HEK293 (cell line): ENCODE measurements around the gene ST7L.

Experiments used
- CTCF ChIA-PET: fragments of 350-600 bp; formaldehyde crosslinking; extraction: SDS; loops from one replicate; lab custom pipeline; 2021; ENCODE audit warnings: antibody characterized with exemption; lab: Yijun Ruan, JAX
- POLR2A ChIA-PET: fragments of 300-600 bp; formaldehyde crosslinking; extraction: SDS; loops from one replicate; lab custom pipeline; 2020; ENCODE audit warnings: antibody characterized with exemption, inconsistent platforms; lab: Yijun Ruan, JAX
- H3K27ac ChIP-seq: fragments of 200-500 bp; sonication (Bioruptor generic); 2 replicates; pipeline ENCODE4 v1.5.1; 2014; ENCODE audit warnings: low read depth, low read length, control low read depth, inconsistent platforms; ENCODE audit errors: extremely low read depth
- H3K36me3 ChIP-seq, 2 experiments: fragments of 200-500 bp in 1 of 2; sonication (Bioruptor generic) in 1 of 2; 1 replicate in 1 of 2; 2 replicates in 1 of 2; pipeline ENCODE4 v1.5.1; 2014 to 2017; ENCODE audit warnings: inconsistent platforms in 2 of 2, low read length in 2 of 2; ENCODE audit not compliant: control insufficient read depth in 2 of 2, insufficient read depth in 1 of 2
- H3K4me1 ChIP-seq: fragments of 200-500 bp; sonication (Bioruptor generic); 2 replicates; pipeline ENCODE4 v1.5.1; 2014; ENCODE audit warnings: mild to moderate bottlenecking, low read length, inconsistent platforms; ENCODE audit not compliant: control insufficient read depth, insufficient read depth
- H3K4me3 ChIP-seq: 2 replicates; pipeline ENCODE4 v1.5.1; 2011; ENCODE audit warnings: low read depth, mild to moderate bottlenecking, control low read depth, low read length, moderate library complexity
- H3K9me3 ChIP-seq: fragments of 200-500 bp; sonication (Bioruptor generic); 2 replicates; pipeline ENCODE4 v1.5.1; 2014; ENCODE audit warnings: low read depth, low read length, inconsistent platforms; ENCODE audit not compliant: control insufficient read depth, insufficient read depth
- OSR2 ChIP-seq: fragments of 450-650 bp; formaldehyde crosslinking; IDR thresholded peaks from 2 replicates; pipeline ENCODE4 v1.5.1; 2016; ENCODE audit warnings: missing biosample characterization, missing genetic modification characterization
- OVOL3 ChIP-seq: fragments of 450-650 bp; formaldehyde crosslinking; IDR thresholded peaks from 2 replicates; pipeline ENCODE4 v1.5.1; 2016; ENCODE audit warnings: missing biosample characterization, missing genetic modification characterization
- TSHZ1 ChIP-seq: fragments of 450-650 bp; formaldehyde crosslinking; IDR thresholded peaks from 2 replicates; pipeline ENCODE4 v1.5.1; 2016; ENCODE audit warnings: missing biosample characterization, missing genetic modification characterization, borderline replicate concordance
- ZBTB21 ChIP-seq: fragments of 450-650 bp; formaldehyde crosslinking; IDR thresholded peaks from 2 replicates; pipeline ENCODE4 v1.5.1; 2017; ENCODE audit warnings: missing biosample characterization, missing genetic modification characterization
- ZNF10 ChIP-seq: fragments of 450-650 bp; formaldehyde crosslinking; IDR thresholded peaks from 2 replicates; pipeline ENCODE4 v1.5.1; 2017; ENCODE audit warnings: missing biosample characterization, missing genetic modification characterization
- ZNF174 ChIP-seq: fragments of 450-650 bp; formaldehyde crosslinking; IDR thresholded peaks from 2 replicates; pipeline ENCODE4 v1.5.0; 2017; ENCODE audit warnings: missing biosample characterization, mild to moderate bottlenecking, missing genetic modification characterization
- ZNF248 ChIP-seq: fragments of 450-650 bp; formaldehyde crosslinking; IDR thresholded peaks from 2 replicates; pipeline ENCODE4 v1.5.1; 2017; ENCODE audit warnings: missing biosample characterization, missing genetic modification characterization
- ZNF274 ChIP-seq, 2 experiments: fragments of 200-500 bp in 1 of 2; fragments of 450-650 bp in 1 of 2; sonication (Bioruptor generic) in 1 of 2; formaldehyde crosslinking in 1 of 2; IDR thresholded peaks; 2 replicates each; pipeline versions ENCODE4 v1.5.1 to v1.6.1; 2014 to 2016; ENCODE audit warnings: borderline replicate concordance in 1 of 2, inconsistent platforms in 1 of 2, low read length in 1 of 2, missing biosample characterization in 1 of 2, missing genetic modification characterization in 1 of 2
- ZNF48 ChIP-seq: fragments of 450-650 bp; formaldehyde crosslinking; IDR thresholded peaks from 2 replicates; pipeline ENCODE4 v1.5.1; 2016; ENCODE audit warnings: missing biosample characterization, missing genetic modification characterization
- ZNF560 ChIP-seq: fragments of 450-650 bp; formaldehyde crosslinking; IDR thresholded peaks from 2 replicates; pipeline ENCODE4 v1.5.1; 2017; ENCODE audit warnings: missing biosample characterization, missing genetic modification characterization, borderline replicate concordance
- ZNF747 ChIP-seq: fragments of 450-650 bp; formaldehyde crosslinking; IDR thresholded peaks from 2 replicates; pipeline ENCODE4 v1.5.1; 2016; ENCODE audit warnings: missing biosample characterization, missing genetic modification characterization
- ZNF768 ChIP-seq: fragments of 450-650 bp; formaldehyde crosslinking; IDR thresholded peaks from 2 replicates; pipeline ENCODE4 v1.5.1; 2018; ENCODE audit warnings: missing biosample characterization, mild to moderate bottlenecking, missing genetic modification characterization
- ZNF785 ChIP-seq: fragments of 450-650 bp; formaldehyde crosslinking; IDR thresholded peaks from 2 replicates; pipeline ENCODE4 v1.5.1; 2016; ENCODE audit warnings: missing biosample characterization, missing genetic modification characterization
- ZSCAN16 ChIP-seq: fragments of 450-650 bp; formaldehyde crosslinking; IDR thresholded peaks from 2 replicates; pipeline ENCODE4 v1.5.1; 2016; ENCODE audit warnings: missing biosample characterization, missing genetic modification characterization
- TF ChIP-seq, protein P1 (sequence below): fragments of 450-650 bp; formaldehyde crosslinking; IDR thresholded peaks from 2 replicates; pipeline ENCODE4 v1.5.1; 2017; ENCODE audit warnings: missing biosample characterization, missing genetic modification characterization
- TF ChIP-seq, protein P2 (sequence below): fragments of 450-650 bp; formaldehyde crosslinking; IDR thresholded peaks from 2 replicates; pipeline ENCODE4 v1.5.1; 2016; ENCODE audit warnings: missing biosample characterization, missing genetic modification characterization, low read depth

ST7L gene

DNA sequence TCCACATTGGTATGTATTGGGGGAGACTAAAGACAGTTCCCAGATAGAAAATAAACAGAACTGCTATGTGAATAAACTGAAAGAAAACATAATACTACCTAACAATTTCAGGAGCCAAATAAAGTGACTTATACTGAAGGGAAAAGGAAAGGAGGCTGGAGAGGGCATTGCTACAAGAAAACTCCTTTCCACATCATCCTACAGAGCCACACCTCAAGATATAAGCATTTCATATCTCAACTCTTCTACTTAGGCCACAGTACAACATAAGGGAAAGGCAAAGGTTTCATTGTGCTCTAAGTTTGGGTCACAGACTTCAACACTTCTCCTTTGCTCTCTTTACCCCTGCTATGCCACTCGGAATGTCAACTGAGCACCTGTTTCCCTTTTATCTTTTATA, 54.9 kb downstream of the ST7L start:
- Histone ChIP-seq H3K36me3 (peaks cover 3 to 6% of the 10 kb centered on the region in 2 experiments; a peak in 2 of 3 replicates), H3K4me1 (no peaks in the 10 kb centered on the region; the same call in 1 of the 2 replicates), H3K9me3 (no peaks in the 10 kb centered on the region), H3K27ac (no peak overlapping the region), H3K4me3 (no peak overlapping the region)
- CTCF ChIA-PET = no interaction called here
- TF ChIP-seq, protein P1, sequence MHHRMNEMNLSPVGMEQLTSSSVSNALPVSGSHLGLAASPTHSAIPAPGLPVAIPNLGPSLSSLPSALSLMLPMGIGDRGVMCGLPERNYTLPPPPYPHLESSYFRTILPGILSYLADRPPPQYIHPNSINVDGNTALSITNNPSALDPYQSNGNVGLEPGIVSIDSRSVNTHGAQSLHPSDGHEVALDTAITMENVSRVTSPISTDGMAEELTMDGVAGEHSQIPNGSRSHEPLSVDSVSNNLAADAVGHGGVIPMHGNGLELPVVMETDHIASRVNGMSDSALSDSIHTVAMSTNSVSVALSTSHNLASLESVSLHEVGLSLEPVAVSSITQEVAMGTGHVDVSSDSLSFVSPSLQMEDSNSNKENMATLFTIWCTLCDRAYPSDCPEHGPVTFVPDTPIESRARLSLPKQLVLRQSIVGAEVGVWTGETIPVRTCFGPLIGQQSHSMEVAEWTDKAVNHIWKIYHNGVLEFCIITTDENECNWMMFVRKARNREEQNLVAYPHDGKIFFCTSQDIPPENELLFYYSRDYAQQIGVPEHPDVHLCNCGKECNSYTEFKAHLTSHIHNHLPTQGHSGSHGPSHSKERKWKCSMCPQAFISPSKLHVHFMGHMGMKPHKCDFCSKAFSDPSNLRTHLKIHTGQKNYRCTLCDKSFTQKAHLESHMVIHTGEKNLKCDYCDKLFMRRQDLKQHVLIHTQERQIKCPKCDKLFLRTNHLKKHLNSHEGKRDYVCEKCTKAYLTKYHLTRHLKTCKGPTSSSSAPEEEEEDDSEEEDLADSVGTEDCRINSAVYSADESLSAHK (tag by site-specific recombination) = 0 out of 2 replicates have a peak, but pooled peaks have one; percentile 13
- TF ChIP-seq OVOL3 (tag by site-specific recombination) = no peak
- POLR2A ChIA-PET = no interaction called here

GRCh38 chr1:112563341-112563740, 55.6 kb downstream of the ST7L start:
- POLR2A ChIA-PET = no interaction called here
- Histone ChIP-seq H3K27ac (no peak overlapping the region), H3K36me3 (peaks cover 3 to 4% of the 10 kb centered on the region in 2 experiments; a peak in 2 of 3 replicates), H3K4me1 (no peaks in the 10 kb centered on the region; the same call in 1 of the 2 replicates), H3K9me3 (no peaks in the 10 kb centered on the region), H3K4me3 (no peak overlapping the region)
- TF ChIP-seq ZNF768 = no peak
- no peak for TF ChIP-seq ZNF747 (tag by site-specific recombination)
- no peak for TF ChIP-seq ZNF248 (tag by site-specific recombination)
- no peak for TF ChIP-seq ZSCAN16
- TF ChIP-seq, protein P2, sequence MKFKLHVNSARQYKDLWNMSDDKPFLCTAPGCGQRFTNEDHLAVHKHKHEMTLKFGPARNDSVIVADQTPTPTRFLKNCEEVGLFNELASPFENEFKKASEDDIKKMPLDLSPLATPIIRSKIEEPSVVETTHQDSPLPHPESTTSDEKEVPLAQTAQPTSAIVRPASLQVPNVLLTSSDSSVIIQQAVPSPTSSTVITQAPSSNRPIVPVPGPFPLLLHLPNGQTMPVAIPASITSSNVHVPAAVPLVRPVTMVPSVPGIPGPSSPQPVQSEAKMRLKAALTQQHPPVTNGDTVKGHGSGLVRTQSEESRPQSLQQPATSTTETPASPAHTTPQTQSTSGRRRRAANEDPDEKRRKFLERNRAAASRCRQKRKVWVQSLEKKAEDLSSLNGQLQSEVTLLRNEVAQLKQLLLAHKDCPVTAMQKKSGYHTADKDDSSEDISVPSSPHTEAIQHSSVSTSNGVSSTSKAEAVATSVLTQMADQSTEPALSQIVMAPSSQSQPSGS (tag by site-specific recombination) = no peak
- CTCF ChIA-PET = no interaction called here

- Histone ChIP-seq H3K36me3 (peaks cover 3% of the 10 kb centered on the region in 2 experiments; a peak in 2 of 3 replicates), H3K4me1 (no peaks in the 10 kb centered on the region; the same call in 1 of the 2 replicates), H3K9me3 (no peaks in the 10 kb centered on the region), H3K4me3 (no peak overlapping the region), H3K27ac (no peak overlapping the region)
- POLR2A ChIA-PET = no interaction called here
- CTCF ChIA-PET = interaction anchor here (0.7 kb wide), 1 partner anchor 189 kb away, joined by 4 read pairs; no protein-coding TSS in a partner anchor
- TF ChIP-seq ZBTB21 (tag by site-specific recombination) (no peak), ZNF48 (no peak), ZNF274 (IDR thresholded peaks at IDR 0.05; ENCODE audit: low read length) (no peak), ZNF274 (tag by site-specific recombination; IDR thresholded peaks at IDR 0.05; ENCODE audit: borderline replicate concordance) (no peak), ZNF785 (tag by site-specific recombination) (no peak), ZNF174 (tag by site-specific recombination) (no peak), OSR2 (tag by site-specific recombination) (no peak), ZNF560 (no peak), TSHZ1 (tag by site-specific recombination) (no peak), ZNF10 (no peak)
Observed at GRCh38 chr1:112558634-112559033, 60.3 kb downstream of the ST7L start.
